NCI-H82 treated with DMSO at 0.1 percent for 48 hours (cell line): Measurements from ENCODE around the gene GATB.

ENCODE experiments used
- DNase-seq: peaks from one replicate; lab custom pipeline; 2025; ENCODE audit not compliant: unreplicated experiment; lab: John Stamatoyannopoulos, UW

Gene GATB

GRCh38 chr4:151760712-151761661 lies at the start of gene GATB:
TSS of gene GATB (minus strand) at chr4:151761007. CDS start at chr4:151760982, 25 bp downstream.
- peak; percentile 94 for DNase-seq

- DNase-seq, result no peak
Observed at GRCh38 chr4:151810476-151810875, 49.7 kb upstream of the GATB start.

- no peak for DNase-seq
Observed at GRCh38 chr4:151809716-151810115, 48.9 kb upstream of the GATB start.

- DNase-seq, result no peak
Observed at GRCh38 chr4:151808542-151808941, 47.7 kb upstream of the GATB start.

- DNase-seq, result no peak
Observed at GRCh38 chr4:151808120-151808529, 47.3 kb upstream of the GATB start.

- DNase-seq, result no peak
Observed at GRCh38 chr4:151807220-151807619, 46.4 kb upstream of the GATB start.

- no peak for DNase-seq
Observed at GRCh38 chr4:151806511-151806927, 45.7 kb upstream of the GATB start.

- no peak for DNase-seq
Observed at GRCh38 chr4:151804821-151805220, 44.0 kb upstream of the GATB start.

- no peak for DNase-seq
Observed at GRCh38 chr4:151804086-151804630, 43.4 kb upstream of the GATB start.

- DNase-seq, result no peak
Observed at GRCh38 chr4:151803246-151803645, 42.4 kb upstream of the GATB start.

- DNase-seq, result peak; percentile 32
Observed at GRCh38 chr4:151801547-151802516, 41.0 kb upstream of the GATB start.

GRCh38 chr4:151799417-151800012 lies 38.7 kb upstream of the GATB start:
- peak; percentile 39 for DNase-seq

- DNase-seq, result no peak
Observed at GRCh38 chr4:151798678-151799416, 38.0 kb upstream of the GATB start.

- no peak for DNase-seq
Observed at GRCh38 chr4:151797853-151798252, 37.0 kb upstream of the GATB start.

GRCh38 chr4:151797131-151797530 lies 36.3 kb upstream of the GATB start:
- no peak for DNase-seq

GRCh38 chr4:151796106-151796505 lies 35.3 kb upstream of the GATB start:
- no peak for DNase-seq

- no peak for DNase-seq
Observed at GRCh38 chr4:151792995-151793394, 32.2 kb upstream of the GATB start.

- no peak for DNase-seq
Observed at GRCh38 chr4:151792530-151792929, 31.7 kb upstream of the GATB start.

GRCh38 chr4:151788021-151788420 lies 27.2 kb upstream of the GATB start:
- no peak for DNase-seq

GRCh38 chr4:151786158-151786495 lies 25.3 kb upstream of the GATB start:
- DNase-seq, result no peak
